SK-N-SH (cell line): ENCODE results near the gene DCBLD1. TPM values are rescaled to one million over a fixed set of nuclear protein-coding genes. Genes with fewer than 3 reads are reported as not detected.
A peak's percentile ranks its signal among the peaks of the same experiment; 100 is the strongest.

Experiments
- CTCF ChIA-PET: fragments of 300-600, 350-600 bp; formaldehyde crosslinking; extraction: SDS; loops from one replicate; lab custom pipeline; 2021; lab: Yijun Ruan, JAX
- POLR2A ChIA-PET: fragments of 350-600 bp; sonication (Branson Sonifier 250); formaldehyde crosslinking; extraction: SDS; loops from one replicate; lab custom pipeline; 2020; ENCODE audit warnings: antibody characterized with exemption, inconsistent platforms; lab: Yijun Ruan, JAX
- DNase-seq: peaks from one replicate; pipeline ENCODE4 v3.0.0; 2012
- H2AFZ ChIP-seq: fragments of 200-600 bp; sonication (generic); 2 replicates; pipeline ENCODE4 v1.8.1; 2016; ENCODE audit warnings: antibody characterized with exemption, mild to moderate bottlenecking, low read depth
- H3F3A ChIP-seq: fragments of 200-600 bp; sonication (generic); replicated peaks from 2 replicates; pipeline ENCODE3; 2016; ENCODE audit warnings: antibody characterized with exemption, mild to moderate bottlenecking; ENCODE audit not compliant: insufficient read depth
- H3K27ac ChIP-seq, 2 experiments: fragments of 200-500 bp in 1 of 2; fragments of 200-600 bp in 1 of 2; sonication (Bioruptor generic) in 1 of 2; sonication (generic), shearing (Covaris generic) in 1 of 2; 2 replicates each; pipeline versions ENCODE4 v1.5.1 to v1.6.1; 2014 to 2016; ENCODE audit warnings: low read depth in 2 of 2, inconsistent platforms in 1 of 2, low read length in 1 of 2, mild to moderate bottlenecking in 1 of 2, mixed read lengths in 1 of 2
- H3K27me3 ChIP-seq: fragments of 200-600 bp; sonication (generic), shearing (Covaris generic); 2 replicates; pipeline ENCODE4 v1.6.1; 2016; ENCODE audit warnings: mixed run types; ENCODE audit not compliant: insufficient read depth
- H3K36me3 ChIP-seq, 2 experiments: fragments of 200-500 bp in 1 of 2; fragments of 200-600 bp in 1 of 2; sonication (Bioruptor generic) in 1 of 2; sonication (generic) in 1 of 2; replicated peaks in 1 of 2; 2 replicates each; pipeline versions ENCODE3 to v1.5.1; 2014 to 2016; ENCODE audit warnings: low read length in 1 of 2, mild to moderate bottlenecking in 1 of 2; ENCODE audit not compliant: insufficient read depth in 2 of 2, control insufficient read depth in 1 of 2
- H3K4me1 ChIP-seq, 2 experiments: fragments of 200-500 bp in 1 of 2; fragments of 200-600 bp in 1 of 2; sonication (Bioruptor generic) in 1 of 2; sonication (generic), shearing (Covaris generic) in 1 of 2; 2 replicates each; pipeline versions ENCODE4 v1.5.1 to v1.6.1; 2014 to 2016; ENCODE audit warnings: low read depth in 1 of 2, low read length in 1 of 2, mixed run types in 1 of 2; ENCODE audit not compliant: insufficient read depth in 2 of 2, control insufficient read depth in 1 of 2
- H3K4me2 ChIP-seq: fragments of 200-600 bp; sonication (generic), shearing (Covaris generic); 2 replicates; pipeline ENCODE4 v1.6.1; 2017; ENCODE audit warnings: mixed run types
- H3K4me3 ChIP-seq, 2 experiments: fragments of 200-500 bp in 1 of 2; fragments of 200-600 bp in 1 of 2; sonication (Bioruptor generic) in 1 of 2; sonication (generic), shearing (Covaris generic) in 1 of 2; 2 replicates each; pipeline versions ENCODE4 v1.5.1 to v1.8.1; 2014 to 2016; ENCODE audit warnings: low read depth in 2 of 2, inconsistent platforms in 1 of 2, low read length in 1 of 2, mild to moderate bottlenecking in 1 of 2, mixed read lengths in 1 of 2, moderate library complexity in 1 of 2
- H3K79me2 ChIP-seq: fragments of 200-600 bp; sonication (generic); 2 replicates; pipeline ENCODE4 v1.8.1; 2017; ENCODE audit warnings: mild to moderate bottlenecking; ENCODE audit not compliant: insufficient read depth
- H3K9ac ChIP-seq: fragments of 200-600 bp; sonication (generic); 2 replicates; pipeline ENCODE4 v1.6.1; 2017; ENCODE audit warnings: mixed run types
- H3K9me2 ChIP-seq: fragments of 200-600 bp; sonication (generic); 2 replicates; pipeline ENCODE4 v1.6.1; 2017; ENCODE audit warnings: mixed run types
- H3K9me3 ChIP-seq: fragments of 200-600 bp; sonication (generic); 2 replicates; pipeline ENCODE4 v1.6.1; 2017; ENCODE audit warnings: mixed run types, mild to moderate bottlenecking, moderate library complexity
- H4K20me1 ChIP-seq: fragments of 200-600 bp; sonication (generic); 2 replicates; pipeline ENCODE4 v1.6.1; 2017; ENCODE audit warnings: mild to moderate bottlenecking, mixed run types; ENCODE audit not compliant: insufficient read depth
- FOXJ3 ChIP-seq: sonication (generic); formaldehyde crosslinking; IDR thresholded peaks from 2 replicates; pipeline ENCODE4 v1.5.1; 2020; ENCODE audit warnings: mild to moderate bottlenecking, missing genetic modification reagents
- MAX ChIP-seq: IDR thresholded peaks from 2 replicates; pipeline ENCODE4 v1.4.0; 2012; ENCODE audit warnings: low read depth
- MXI1 ChIP-seq: IDR thresholded peaks from 2 replicates; pipeline ENCODE4 v1.6.1; 2012; ENCODE audit warnings: mild to moderate bottlenecking, low read depth, low read length, improper control_type of control experiment
- NFIC ChIP-seq: IDR thresholded peaks from 2 replicates; pipeline ENCODE4 v1.4.0; 2012; ENCODE audit warnings: borderline replicate concordance
- REST ChIP-seq: IDR thresholded peaks from 2 replicates; pipeline ENCODE4 v1.6.1; 2012; ENCODE audit warnings: mild to moderate bottlenecking, low read depth, low read length, moderate library complexity
- SIN3A ChIP-seq: IDR thresholded peaks from 2 replicates; pipeline ENCODE4 v1.6.1; 2012; ENCODE audit warnings: low read depth, mild to moderate bottlenecking, low read length, moderate library complexity, borderline replicate concordance
- WGBS: methylation state at CpG from one replicate; pipeline ENCODE4 v1.1.6; 2017; ENCODE audit warnings: low lambda C conversion rate; 5-methylcytosine and 5-hydroxymethylcytosine counted together
- polyA plus RNA-seq, 3 experiments: library from polyadenylated mRNA; depleted of rRNA; stranded (reverse); fragments of >200 nt; gene quantifications; 2 replicates each; pipeline ENCODE4 v1.2.3, GENCODE V29; 2012
- TF ChIP-seq, protein P1 (sequence below): fragments of 150-350 bp; IDR thresholded peaks from 2 replicates; pipeline ENCODE4 v1.6.1; 2017; ENCODE audit warnings: antibody characterized with exemption, low read length, low read depth, borderline replicate concordance

Gene DCBLD1
- polyA plus RNA-seq, 1 of the 3 experiments (the other 2 are of a cell fraction), result 82.2 TPM

GRCh38 chr6:117509021-117509420 is 26.5 kb downstream of the DCBLD1 start (continued):
- TF ChIP-seq, protein P1, sequence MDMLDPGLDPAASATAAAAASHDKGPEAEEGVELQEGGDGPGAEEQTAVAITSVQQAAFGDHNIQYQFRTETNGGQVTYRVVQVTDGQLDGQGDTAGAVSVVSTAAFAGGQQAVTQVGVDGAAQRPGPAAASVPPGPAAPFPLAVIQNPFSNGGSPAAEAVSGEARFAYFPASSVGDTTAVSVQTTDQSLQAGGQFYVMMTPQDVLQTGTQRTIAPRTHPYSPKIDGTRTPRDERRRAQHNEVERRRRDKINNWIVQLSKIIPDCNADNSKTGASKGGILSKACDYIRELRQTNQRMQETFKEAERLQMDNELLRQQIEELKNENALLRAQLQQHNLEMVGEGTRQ, result no peak
- no peak for TF ChIP-seq MAX

- Histone ChIP-seq H3K27ac (peak overlapping the region in 1 of 2 experiments; percentile 44; a peak in 3 of 4 replicates), H3K79me2 (peaks cover 100% of the 10 kb centered on the region), H3K9me2 (no peaks in the 10 kb centered on the region), H3K4me3 (no peak overlapping the region), H3K36me3 (peaks cover 0 to 50% of the 10 kb centered on the region in 2 experiments), H3K9ac (no peak overlapping the region), H3K9me3 (no peaks in the 10 kb centered on the region), H3K4me1 (peaks cover 0 to 38% of the 10 kb centered on the region in 2 experiments; a peak in 2 of 4 replicates), H3K4me2 (peak overlapping the region; percentile 22; the same call in 1 of the 2 replicates), H3F3A (peaks cover 11% of the 10 kb centered on the region), H4K20me1 (no peaks in the 10 kb centered on the region), H2AFZ (no peak overlapping the region), H3K27me3 (no peaks in the 10 kb centered on the region)
- ChIA-PET POLR2A (no interaction called here), CTCF (no interaction called here)
- TF ChIP-seq REST, result no peak
- TF ChIP-seq FOXJ3 (CRISPR knock-in tag), result no peak
- no peak for TF ChIP-seq SIN3A
- DNase-seq, result no peak
- 61% methylated on average over 7 of the region's 7 CpGs for WGBS
Observed at GRCh38 chr6:117512056-117512828, 29.8 kb downstream of the DCBLD1 start.

- Histone ChIP-seq H3K9me2 (no peaks in the 10 kb centered on the region), H3K9me3 (no peaks in the 10 kb centered on the region), H3K27me3 (no peaks in the 10 kb centered on the region), H3K4me2 (peak overlapping the region; percentile 13; the same call in 1 of the 2 replicates), H3K4me1 (peaks cover 0 to 33% of the 10 kb centered on the region in 2 experiments; a peak in 2 of 4 replicates), H3K79me2 (peaks cover 100% of the 10 kb centered on the region), H3K4me3 (no peak overlapping the region), H3K36me3 (peaks cover 0 to 41% of the 10 kb centered on the region in 2 experiments), H3K9ac (no peak overlapping the region), H3F3A (peaks cover 8% of the 10 kb centered on the region), H2AFZ (no peak overlapping the region), H4K20me1 (no peaks in the 10 kb centered on the region), H3K27ac (peak overlapping the region in 1 of 2 experiments; percentile 44; a peak in 2 of 4 replicates)
- ChIA-PET POLR2A (no interaction called here), CTCF (no interaction called here)
- DNase-seq, result no peak
- WGBS, result 47% methylated on average over 2 of the region's 2 CpGs
- peak; percentile 9; the same call in 1 of the 2 replicates for TF ChIP-seq NFIC
- no peak for TF ChIP-seq MXI1
Observed at GRCh38 chr6:117512987-117513573, 30.6 kb downstream of the DCBLD1 start.
